Fibroblast of lung (primary cell): ENCODE measurements around the gene HSPA9. TPM values are rescaled to one million over a fixed set of nuclear protein-coding genes. Genes with fewer than 3 reads are reported as not detected.

Experiments
- DNase-seq, 2 donors: peaks; one replicate each; pipeline versions ENCODE4 v3.0.0 to v3.0.0-alpha.2; 2010; ENCODE audit warnings: low read depth in 2 of 2
- H2AFZ ChIP-seq: 2 replicates; pipeline ENCODE4 v1.5.1; 2012; ENCODE audit warnings: low read length, control low read depth, inconsistent platforms
- H3K27ac ChIP-seq: 2 replicates; pipeline ENCODE4 v1.5.1; 2011; ENCODE audit warnings: low read length, control low read depth; ENCODE audit not compliant: insufficient read depth
- H3K27me3 ChIP-seq: 2 replicates; pipeline ENCODE4 v1.5.1; 2011; ENCODE audit warnings: mild to moderate bottlenecking, low read length; ENCODE audit not compliant: control insufficient read depth, insufficient read depth
- H3K36me3 ChIP-seq: 2 replicates; pipeline ENCODE4 v1.5.1; 2011; ENCODE audit warnings: low read length; ENCODE audit not compliant: control insufficient read depth, insufficient read depth
- H3K4me1 ChIP-seq: 2 replicates; pipeline ENCODE4 v1.5.1; 2011; ENCODE audit warnings: low read length; ENCODE audit not compliant: control insufficient read depth, insufficient read depth; ENCODE audit errors: extremely low read depth
- H3K4me2 ChIP-seq: 2 replicates; pipeline ENCODE4 v1.5.1; 2011; ENCODE audit warnings: low read length, control low read depth; ENCODE audit not compliant: insufficient read depth; ENCODE audit errors: extremely low read depth
- H3K4me3 ChIP-seq, 4 experiments: fragments of 200-600 bp in 1 of 4; sonication (generic) in 1 of 4; replicated peaks in 1 of 4; 2 replicates each; pipeline ENCODE4 v1.5.1; 2011 to 2016; ENCODE audit warnings: low read length in 4 of 4, low read depth in 3 of 4, mild to moderate bottlenecking in 3 of 4, control low read depth in 2 of 4, inconsistent platforms in 1 of 4, mixed read lengths in 1 of 4; ENCODE audit not compliant: insufficient read depth in 1 of 4; ENCODE audit errors: control extremely low read depth in 1 of 4
- H3K79me2 ChIP-seq: 2 replicates; pipeline ENCODE4 v1.5.1; 2012; ENCODE audit warnings: mild to moderate bottlenecking, low read length, inconsistent platforms; ENCODE audit not compliant: control insufficient read depth, insufficient read depth
- H3K9ac ChIP-seq: 2 replicates; pipeline ENCODE4 v1.5.1; 2011; ENCODE audit warnings: mild to moderate bottlenecking, low read length, control low read depth; ENCODE audit not compliant: insufficient read depth
- H3K9me3 ChIP-seq: 2 replicates; pipeline ENCODE4 v1.5.1; 2012; ENCODE audit warnings: low read depth, low read length; ENCODE audit not compliant: control insufficient read depth, insufficient read depth
- H4K20me1 ChIP-seq: 2 replicates; pipeline ENCODE4 v1.5.1; 2011; ENCODE audit warnings: low read length; ENCODE audit not compliant: control insufficient read depth, insufficient read depth; ENCODE audit errors: extremely low read depth
- EZH2 ChIP-seq: IDR thresholded peaks from 2 replicates; pipeline ENCODE4 v1.5.1; 2012; ENCODE audit warnings: low read length, control low read depth, mild to moderate bottlenecking; ENCODE audit errors: missing control alignments
- polyA plus RNA-seq, 2 donors: library from polyadenylated mRNA; depleted of rRNA in 1 of 2; stranded (reverse) in 1 of 2; unstranded in 1 of 2; fragments of >200 nt; gene quantifications; 2 replicates each; pipeline ENCODE4 v1.2.1, GENCODE V29; 2011 to 2012; ENCODE audit warnings: missing spikeins in 1 of 2
- total RNA-seq: library from RNA; depleted of rRNA; stranded (reverse); fragments of >200 nt; gene quantifications from 2 replicates; pipeline ENCODE4 v1.2.1, GENCODE V29; 2014
- TF ChIP-seq, protein P1 (sequence below), 2 donors: IDR thresholded peaks in 1 of 2; conservative IDR thresholded peaks in 1 of 2; 1 replicate in 1 of 2; 2 replicates in 1 of 2; pipeline ENCODE4 v1.5.1; 2011 to 2012; ENCODE audit warnings: low read length in 2 of 2, control low read depth in 1 of 2, inconsistent platforms in 1 of 2, low read depth in 1 of 2, mild to moderate bottlenecking in 1 of 2

HSPA9 gene
- total and polyA plus RNA-seq, 2 donors (not counting 1 experiment from before 2014, with no cell fraction given) = 148 to 522 TPM

DNA sequence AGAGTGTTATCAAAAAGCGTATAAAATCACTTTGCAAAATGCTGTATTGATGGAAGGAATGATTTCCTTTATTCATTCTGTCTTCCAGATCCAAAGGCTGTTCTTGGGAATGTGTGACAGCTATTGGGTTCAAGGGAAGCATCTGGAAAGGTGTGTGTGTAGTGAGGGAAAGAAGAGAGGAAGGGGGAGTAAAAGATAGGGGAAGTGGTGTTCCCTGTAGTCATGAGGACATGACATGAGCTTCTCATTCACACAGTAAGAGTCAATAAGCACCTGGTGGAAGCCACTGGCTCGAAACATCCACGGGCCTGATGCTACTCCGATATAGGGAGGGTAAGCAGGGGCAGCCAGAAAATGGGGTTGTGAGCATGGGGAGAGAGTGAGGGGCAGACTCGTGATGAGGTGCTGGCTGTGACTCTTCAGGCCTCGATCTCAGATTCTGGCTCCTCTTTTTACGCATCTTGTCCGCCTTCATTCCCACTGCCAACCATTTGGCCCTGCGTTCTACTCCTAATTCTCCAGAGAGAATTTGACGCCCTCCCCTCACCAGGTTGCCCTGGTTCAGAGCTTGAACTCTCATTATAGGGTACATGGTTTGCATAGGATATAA is 29.1 kb upstream of the HSPA9 start:
- no peak overlapping the region for H3K4me3 ChIP-seq
- peaks cover 18% of the 10 kb centered on the region for H3K27me3 ChIP-seq
- H3K4me2 ChIP-seq = no peak overlapping the region
- H3K79me2 ChIP-seq = no peaks in the 10 kb centered on the region
- TF ChIP-seq, protein P1, sequence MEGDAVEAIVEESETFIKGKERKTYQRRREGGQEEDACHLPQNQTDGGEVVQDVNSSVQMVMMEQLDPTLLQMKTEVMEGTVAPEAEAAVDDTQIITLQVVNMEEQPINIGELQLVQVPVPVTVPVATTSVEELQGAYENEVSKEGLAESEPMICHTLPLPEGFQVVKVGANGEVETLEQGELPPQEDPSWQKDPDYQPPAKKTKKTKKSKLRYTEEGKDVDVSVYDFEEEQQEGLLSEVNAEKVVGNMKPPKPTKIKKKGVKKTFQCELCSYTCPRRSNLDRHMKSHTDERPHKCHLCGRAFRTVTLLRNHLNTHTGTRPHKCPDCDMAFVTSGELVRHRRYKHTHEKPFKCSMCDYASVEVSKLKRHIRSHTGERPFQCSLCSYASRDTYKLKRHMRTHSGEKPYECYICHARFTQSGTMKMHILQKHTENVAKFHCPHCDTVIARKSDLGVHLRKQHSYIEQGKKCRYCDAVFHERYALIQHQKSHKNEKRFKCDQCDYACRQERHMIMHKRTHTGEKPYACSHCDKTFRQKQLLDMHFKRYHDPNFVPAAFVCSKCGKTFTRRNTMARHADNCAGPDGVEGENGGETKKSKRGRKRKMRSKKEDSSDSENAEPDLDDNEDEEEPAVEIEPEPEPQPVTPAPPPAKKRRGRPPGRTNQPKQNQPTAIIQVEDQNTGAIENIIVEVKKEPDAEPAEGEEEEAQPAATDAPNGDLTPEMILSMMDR (conservative IDR thresholded peaks at IDR 0.05 in 1 of 2, IDR thresholded peaks at IDR 0.05 in 1 of 2; ENCODE audit: low read depth in 1 of 2, low read length in 2 of 2) = no peak
- TF ChIP-seq EZH2 = no peak
- no peak overlapping the region for H3K9ac ChIP-seq
- no peaks in the 10 kb centered on the region for H4K20me1 ChIP-seq
- no peak overlapping the region for H2AFZ ChIP-seq
- DNase-seq = no peak
- H3K9me3 ChIP-seq = no peaks in the 10 kb centered on the region
- no peak overlapping the region for H3K27ac ChIP-seq
- H3K4me1 ChIP-seq = peaks cover 2% of the 10 kb centered on the region
- H3K36me3 ChIP-seq = no peaks in the 10 kb centered on the region

DNA sequence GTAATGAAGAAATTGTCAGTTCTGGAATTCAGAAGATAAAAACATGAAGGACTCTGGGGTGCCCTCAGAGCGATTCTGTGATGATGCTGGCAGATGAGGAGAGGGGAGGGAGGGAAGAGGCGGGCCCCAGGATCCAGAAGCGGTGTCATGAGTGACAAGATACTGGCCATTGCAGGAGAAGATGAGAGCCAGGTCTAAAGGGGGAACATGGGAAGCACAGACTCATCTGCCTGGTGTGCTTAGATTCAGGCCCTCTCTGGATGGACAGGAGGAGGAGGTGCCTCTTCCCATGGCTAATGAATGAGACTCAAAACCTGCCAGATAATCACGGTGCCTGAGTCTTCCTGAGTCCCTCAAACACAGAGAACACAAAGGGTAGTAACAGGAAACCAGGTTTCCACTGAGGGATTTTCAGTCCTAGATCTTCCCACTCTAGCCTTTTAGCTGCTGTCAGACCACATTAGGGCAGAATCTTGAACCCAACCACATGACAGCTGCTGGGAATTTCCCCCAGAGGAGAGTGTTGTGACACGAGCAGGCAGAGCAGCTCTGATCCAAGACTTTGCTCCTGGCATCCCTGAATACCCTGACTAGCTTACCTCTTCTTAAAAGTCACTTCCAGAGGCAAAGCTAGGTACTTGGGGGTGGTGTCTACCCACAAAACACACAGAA is 28.2 kb upstream of the HSPA9 start:
- H3K9me3 ChIP-seq = no peaks in the 10 kb centered on the region
- H2AFZ ChIP-seq = no peak overlapping the region
- H3K4me2 ChIP-seq = no peak overlapping the region
- H3K36me3 ChIP-seq = no peaks in the 10 kb centered on the region
- H3K4me3 ChIP-seq = no peak overlapping the region
- H3K9ac ChIP-seq = no peak overlapping the region
- H4K20me1 ChIP-seq = no peaks in the 10 kb centered on the region
- peaks cover 18% of the 10 kb centered on the region for H3K27me3 ChIP-seq
- H3K4me1 ChIP-seq = peaks cover 2% of the 10 kb centered on the region
- H3K79me2 ChIP-seq = no peaks in the 10 kb centered on the region
- DNase-seq = peak in 1 of 2 donors; percentile 21
- H3K27ac ChIP-seq = no peak overlapping the region
- TF ChIP-seq, protein P1 (conservative IDR thresholded peaks at IDR 0.05 in 1 of 2, IDR thresholded peaks at IDR 0.05 in 1 of 2; ENCODE audit: low read depth in 1 of 2, low read length in 2 of 2) = no peak
- TF ChIP-seq EZH2 = no peak

DNA sequence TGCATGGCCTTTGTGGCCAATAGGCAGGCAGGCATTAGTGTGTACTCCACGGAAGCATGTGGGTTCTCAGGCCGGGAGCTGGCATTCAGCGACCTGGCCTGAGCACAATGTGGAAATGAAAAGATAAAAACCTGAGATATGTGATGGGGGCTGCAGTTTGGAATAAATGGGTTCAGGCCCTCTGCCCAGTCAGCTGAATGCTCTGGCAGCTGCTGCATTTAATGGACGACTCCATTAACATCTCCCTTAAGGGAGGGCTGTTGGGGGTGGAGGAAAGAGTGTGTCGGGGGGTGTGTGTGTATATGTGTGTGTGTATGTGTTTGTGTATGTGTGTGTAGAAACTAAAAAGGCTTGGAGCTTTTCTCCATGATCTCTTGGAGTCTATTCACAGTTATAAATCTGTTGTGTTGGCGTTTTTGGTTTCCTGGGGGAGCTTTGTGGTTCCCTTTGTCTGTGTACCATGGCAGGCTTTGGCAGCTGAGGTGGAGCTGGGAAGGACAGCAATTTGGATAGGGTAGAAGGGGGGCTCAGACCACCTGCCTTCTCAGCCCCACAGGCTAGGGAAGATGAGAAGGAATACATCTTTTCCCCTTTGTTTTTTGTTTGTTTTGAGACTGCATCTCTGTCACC is 27.3 kb upstream of the HSPA9 start:
- H3K79me2 ChIP-seq = no peaks in the 10 kb centered on the region
- H4K20me1 ChIP-seq = no peaks in the 10 kb centered on the region
- peaks cover 2% of the 10 kb centered on the region for H3K4me1 ChIP-seq
- no peaks in the 10 kb centered on the region for H3K9me3 ChIP-seq
- H3K9ac ChIP-seq = no peak overlapping the region
- H3K36me3 ChIP-seq = no peaks in the 10 kb centered on the region
- H3K4me2 ChIP-seq = no peak overlapping the region
- no peak overlapping the region for H3K4me3 ChIP-seq
- no peak overlapping the region for H2AFZ ChIP-seq
- peaks cover 18% of the 10 kb centered on the region for H3K27me3 ChIP-seq
- TF ChIP-seq EZH2 = peak; percentile 7
- TF ChIP-seq, protein P1 (conservative IDR thresholded peaks at IDR 0.05 in 1 of 2, IDR thresholded peaks at IDR 0.05 in 1 of 2; ENCODE audit: low read depth in 1 of 2, low read length in 2 of 2) = no peak
- H3K27ac ChIP-seq = no peak overlapping the region
- DNase-seq = no peak
